Tracheal epithelial cell (primary cell): ENCODE results near the gene TCP11L2. TPM values are rescaled to one million over a fixed set of nuclear protein-coding genes. Genes with fewer than 3 reads are reported as not detected.

Experiments used
- total RNA-seq: library from RNA; depleted of rRNA; stranded (reverse); fragments of >200 nt; gene quantifications from 2 replicates; pipeline ENCODE4 v1.2.1, GENCODE V29; 2014

TCP11L2 gene
- total RNA-seq: 21.7 and 41.1 TPM in 2 replicates

GRCh38 chr12:106302401-106303201, at the start of gene TCP11L2:
TCP11L2 (plus strand) TSS chr12:106302733; CDS start chr12:106311076, 8,343 bp downstream.

GRCh38 chr12:106357549-106358395, 55.2 kb downstream of the TCP11L2 start, which contains the start of gene POLR3B:
POLR3B (plus strand) TSS chr12:106357748; CDS start chr12:106357880, 132 bp downstream.

Other genes with a start within 250 kb of the TCP11L2 start
- 5.8 and 12.8 TPM in 2 replicates for gene NUAK1, start 163.8 kb upstream of the TCP11L2 start, total RNA-seq
- gene CKAP4, start 54.7 kb upstream of the TCP11L2 start, total RNA-seq: 65.0 and 94.9 TPM in 2 replicates
- gene POLR3B, start 55.0 kb downstream of the TCP11L2 start, total RNA-seq: 8.2 and 8.7 TPM in 2 replicates